Measurements from ENCODE around the gene RAB44.
"Not testable (repeated sequence)": the region's sequence is repeated elsewhere in the genome, so short reads cannot be mapped to it uniquely, and the experiment has no call there.

The RAB44 gene

DNA sequence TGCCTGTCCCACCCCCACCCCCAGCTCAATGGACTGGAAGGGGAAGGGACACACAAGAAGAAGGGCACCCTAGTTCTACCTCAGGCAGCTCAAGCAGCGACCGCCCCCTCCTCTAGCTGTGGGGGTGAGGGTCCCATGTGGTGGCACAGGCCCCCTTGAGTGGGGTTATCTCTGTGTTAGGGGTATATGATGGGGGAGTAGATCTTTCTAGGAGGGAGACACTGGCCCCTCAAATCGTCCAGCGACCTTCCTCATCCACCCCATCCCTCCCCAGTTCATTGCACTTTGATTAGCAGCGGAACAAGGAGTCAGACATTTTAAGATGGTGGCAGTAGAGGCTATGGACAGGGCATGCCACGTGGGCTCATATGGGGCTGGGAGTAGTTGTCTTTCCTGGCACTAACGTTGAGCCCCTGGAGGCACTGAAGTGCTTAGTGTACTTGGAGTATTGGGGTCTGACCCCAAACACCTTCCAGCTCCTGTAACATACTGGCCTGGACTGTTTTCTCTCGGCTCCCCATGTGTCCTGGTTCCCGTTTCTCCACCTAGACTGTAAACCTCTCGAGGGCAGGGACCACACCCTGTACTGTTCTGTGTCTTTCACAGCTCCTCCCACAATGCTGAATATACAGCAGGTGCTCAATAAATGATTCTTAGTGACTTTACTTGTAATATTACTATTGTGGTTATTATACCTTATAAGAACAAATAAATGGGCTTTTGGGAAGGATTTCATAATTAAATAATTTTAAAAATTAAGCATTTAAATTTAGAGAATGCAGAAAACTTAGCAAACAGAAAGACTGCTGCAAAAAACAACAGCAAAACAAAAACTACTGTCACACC is 10.7 kb upstream of the RAB44 start:
- no peak for DNase-seq

GRCh38 chr6:36688063-36688738 is 9.4 kb upstream of the RAB44 start:
- DNase-seq: no peak

GRCh38 chr6:36688739-36689075 is 8.9 kb upstream of the RAB44 start:
- no peak for DNase-seq

- no peak for DNase-seq
These were observed 6.6 kb upstream of the RAB44 start for GRCh38 chr6:36691011-36691410.

DNA sequence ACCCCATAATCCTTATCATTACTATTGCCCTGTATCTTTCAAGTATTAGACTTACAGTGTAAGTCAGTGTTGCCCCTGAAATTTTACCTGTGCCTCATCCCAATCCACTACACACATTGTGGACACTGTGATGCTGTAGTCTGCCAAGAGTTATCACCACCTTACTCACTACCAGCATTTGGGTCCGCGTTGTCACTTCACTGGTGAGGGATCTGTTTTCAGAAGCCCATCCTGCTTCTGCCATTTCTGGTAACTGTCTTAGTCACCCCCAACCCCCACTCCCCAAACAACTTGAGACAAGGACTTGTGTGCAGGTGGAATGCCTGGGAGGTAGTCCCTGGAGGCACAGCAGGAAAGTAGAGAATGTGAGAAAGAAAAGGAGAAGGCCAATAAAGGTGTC is 6.0 kb upstream of the RAB44 start:
- DNase-seq: no peak

- DNase-seq: no peak
These were observed 5.4 kb upstream of the RAB44 start for GRCh38 chr6:36692220-36692619.

DNA sequence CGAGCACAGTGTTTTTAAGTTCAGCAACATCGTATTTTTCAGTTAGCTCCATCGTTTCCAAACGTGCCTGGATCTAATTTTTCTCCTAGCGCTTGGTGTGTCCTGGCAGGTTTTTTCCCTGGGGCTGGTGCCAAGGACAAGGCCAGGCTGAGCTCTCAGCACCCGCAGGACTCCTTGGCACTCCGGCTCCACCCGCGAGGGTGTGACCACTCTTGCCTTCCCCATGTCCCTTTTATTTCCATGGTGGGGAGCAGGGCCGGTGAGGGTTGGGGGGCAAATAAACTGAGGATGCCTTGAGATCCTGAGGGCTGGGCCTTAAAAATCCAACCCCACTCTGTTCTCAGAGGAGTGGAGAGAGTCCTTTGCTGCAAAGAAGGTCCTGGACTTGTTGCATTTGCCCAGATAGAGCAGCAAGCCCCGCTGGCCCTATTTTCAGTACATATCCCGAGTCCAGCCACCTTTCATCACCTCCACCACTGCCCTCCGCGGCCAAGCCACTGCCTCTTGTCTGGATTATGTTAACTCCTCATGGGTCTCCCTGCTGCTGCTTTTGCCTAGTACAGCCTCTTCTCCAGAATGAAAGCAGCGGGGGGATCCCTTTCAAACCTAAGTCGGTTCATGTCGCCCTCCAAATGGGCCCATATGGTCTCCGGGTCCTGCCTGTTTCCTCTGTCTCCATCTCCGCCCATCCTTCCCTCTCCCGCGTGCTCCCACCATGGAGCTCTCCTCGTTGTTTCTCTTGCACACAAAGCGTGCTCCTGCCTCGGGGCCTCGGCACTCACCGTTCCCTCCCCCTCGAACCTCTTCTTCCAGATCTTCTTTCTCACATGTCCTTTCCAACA is 4.5 kb upstream of the RAB44 start:
- DNase-seq: no peak

DNA sequence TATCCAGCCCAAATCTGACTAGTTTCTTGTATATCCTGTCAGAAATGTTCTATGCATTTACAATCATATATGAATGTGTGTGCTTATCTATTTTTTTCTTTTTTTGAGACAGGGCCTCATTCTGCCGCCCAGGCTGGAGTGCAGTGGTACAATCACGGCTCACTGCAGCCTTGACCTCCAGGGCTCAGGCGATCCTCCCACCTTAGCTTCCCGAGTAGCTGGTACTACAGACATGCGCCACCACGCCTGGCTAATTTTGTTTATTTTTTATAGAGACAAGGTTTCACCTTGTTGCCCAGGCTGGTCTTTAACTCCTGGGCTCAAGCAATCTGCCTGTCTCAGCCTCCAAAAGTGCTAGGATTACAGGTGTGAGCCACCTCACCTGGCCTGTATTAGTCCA is 3.0 kb upstream of the RAB44 start:
- DNase-seq: no peak

- DNase-seq: no peak
These were observed 2.2 kb upstream of the RAB44 start for GRCh38 chr6:36695414-36695813.

GRCh38 chr6:36698196-36698595 is 570 bp downstream of the RAB44 start:
- DNase-seq: no peak

GRCh38 chr6:36698871-36699271 is 1.2 kb downstream of the RAB44 start:
- DNase-seq: no peak

- no peak for DNase-seq
These were observed 1.7 kb downstream of the RAB44 start for GRCh38 chr6:36699348-36699747.

DNA sequence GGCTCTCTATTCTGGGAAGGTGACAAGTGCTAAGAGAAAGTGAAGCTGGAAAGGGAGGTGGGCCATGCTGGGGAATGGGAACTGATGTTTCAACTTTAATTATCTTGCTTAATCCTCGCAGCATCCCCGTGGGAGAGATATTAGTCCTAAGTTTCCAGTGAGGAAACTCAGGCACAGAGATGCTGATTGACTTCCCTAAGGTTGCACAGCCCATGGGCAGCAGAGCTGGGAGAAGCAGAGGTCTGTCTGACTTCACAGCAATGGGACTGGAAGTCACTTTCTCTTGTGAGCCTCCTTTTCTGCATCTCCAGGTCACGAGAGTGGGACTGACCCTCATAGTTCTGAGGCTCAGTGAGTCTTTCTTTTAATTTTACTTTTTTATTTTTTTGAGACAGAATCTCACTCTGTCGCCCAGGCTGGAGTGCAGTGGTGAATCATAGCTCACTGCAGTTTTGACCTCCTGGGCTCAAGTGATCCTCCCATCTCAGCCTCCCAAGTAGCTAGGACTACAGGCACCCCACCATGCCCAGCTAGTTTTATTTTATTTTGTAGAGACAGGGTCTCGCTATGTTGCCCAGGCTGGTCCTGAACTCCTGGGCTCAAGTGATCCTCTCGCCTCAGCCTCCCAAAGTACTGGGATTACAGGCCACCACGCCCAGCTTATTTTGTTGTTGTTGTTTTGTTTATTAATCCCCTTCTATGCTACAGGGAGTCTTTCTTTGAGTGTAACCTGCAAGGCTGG is 2.6 kb downstream of the RAB44 start:
- no peak for DNase-seq

- no peak for DNase-seq
These were observed 3.2 kb downstream of the RAB44 start for GRCh38 chr6:36700831-36701230.

- no peak for DNase-seq
These were observed 3.9 kb downstream of the RAB44 start for GRCh38 chr6:36701401-36701991.

- no peak for DNase-seq
These were observed 5.0 kb downstream of the RAB44 start for GRCh38 chr6:36702656-36703055.

- no peak for DNase-seq
These were observed 5.5 kb downstream of the RAB44 start for GRCh38 chr6:36703081-36703606.

GRCh38 chr6:36703982-36704381 is 6.4 kb downstream of the RAB44 start:
- no peak for DNase-seq

DNA sequence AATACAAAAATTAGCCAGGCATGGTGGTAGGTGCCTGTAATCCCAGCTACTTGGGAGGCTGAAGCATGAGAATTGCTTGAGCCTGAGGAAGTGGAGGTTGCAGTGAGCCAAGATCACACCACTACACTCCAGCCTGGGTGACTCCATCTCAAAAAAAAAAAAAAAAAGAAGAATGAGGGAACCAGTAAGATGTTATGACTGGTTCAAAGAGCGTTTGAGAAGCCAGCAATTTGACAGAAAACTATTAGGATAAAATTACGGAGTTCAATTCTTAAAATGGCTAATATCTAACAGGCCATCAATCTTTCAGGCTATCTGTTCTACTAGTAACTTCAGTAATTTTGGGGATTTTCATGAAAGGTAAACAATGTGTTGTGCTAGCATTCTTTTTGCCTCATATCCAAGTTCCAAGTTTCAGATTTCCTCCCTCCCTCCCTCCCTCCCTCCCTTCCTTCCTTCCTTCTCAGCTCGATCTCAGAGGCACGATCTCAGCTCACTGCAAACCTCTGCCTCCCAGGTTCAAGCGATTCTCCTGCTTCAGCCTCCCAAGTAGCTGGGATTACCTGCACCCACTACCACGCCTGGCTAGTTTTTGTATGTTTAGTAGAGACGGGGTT is 7.4 kb downstream of the RAB44 start:
- DNase-seq: not testable (repeated sequence)

DNA sequence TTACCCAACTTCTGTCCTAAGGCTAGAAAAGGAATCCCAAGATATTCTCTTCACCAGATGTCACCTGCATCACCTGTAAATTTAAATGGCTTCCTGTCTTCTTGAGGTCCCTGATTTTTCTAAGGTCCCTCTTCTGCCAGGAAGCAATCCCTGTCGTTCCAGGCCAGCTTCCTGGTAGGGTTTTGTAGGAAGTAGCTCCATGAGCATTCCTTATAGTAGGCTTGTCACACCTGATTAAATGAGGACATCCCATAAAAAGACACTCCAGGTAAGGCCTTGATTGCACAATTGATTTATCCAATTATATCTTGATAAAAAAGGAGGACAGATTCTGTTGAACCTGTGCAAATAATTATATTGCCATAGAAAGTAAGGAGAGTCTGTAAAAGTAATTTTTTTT is 8.7 kb downstream of the RAB44 start:
- no peak for DNase-seq

GRCh38 chr6:36712816-36713215 is 15.2 kb downstream of the RAB44 start:
- DNase-seq: no peak

- DNase-seq: no peak
These were observed 16.2 kb downstream of the RAB44 start for GRCh38 chr6:36713846-36714245.
